Cardiac fibroblast (primary cell): ENCODE results near the gene MAGEF1.

ENCODE experiments used
- DNase-seq, 2 donors: peaks; one replicate each; pipeline versions ENCODE4 v3.0.0 to v3.0.0-alpha.2; 2010; ENCODE audit warnings: low read depth in 2 of 2
- H3K4me3 ChIP-seq, 2 donors: replicated peaks in 1 of 2; 1 replicate in 1 of 2; 2 replicates in 1 of 2; pipeline ENCODE4 v1.5.1; 2011; ENCODE audit warnings: low read depth in 2 of 2, low read length in 2 of 2, mild to moderate bottlenecking in 2 of 2, moderate library complexity in 1 of 2
- TF ChIP-seq, protein P1 (sequence below): IDR thresholded peaks from one replicate; pipeline ENCODE4 v1.5.1; 2011; ENCODE audit warnings: low read depth, mild to moderate bottlenecking, low read length, inconsistent platforms

MAGEF1 gene

GRCh38 chr3:184666442-184666841 lies 45.4 kb downstream of the MAGEF1 start:
- TF ChIP-seq, protein P1, sequence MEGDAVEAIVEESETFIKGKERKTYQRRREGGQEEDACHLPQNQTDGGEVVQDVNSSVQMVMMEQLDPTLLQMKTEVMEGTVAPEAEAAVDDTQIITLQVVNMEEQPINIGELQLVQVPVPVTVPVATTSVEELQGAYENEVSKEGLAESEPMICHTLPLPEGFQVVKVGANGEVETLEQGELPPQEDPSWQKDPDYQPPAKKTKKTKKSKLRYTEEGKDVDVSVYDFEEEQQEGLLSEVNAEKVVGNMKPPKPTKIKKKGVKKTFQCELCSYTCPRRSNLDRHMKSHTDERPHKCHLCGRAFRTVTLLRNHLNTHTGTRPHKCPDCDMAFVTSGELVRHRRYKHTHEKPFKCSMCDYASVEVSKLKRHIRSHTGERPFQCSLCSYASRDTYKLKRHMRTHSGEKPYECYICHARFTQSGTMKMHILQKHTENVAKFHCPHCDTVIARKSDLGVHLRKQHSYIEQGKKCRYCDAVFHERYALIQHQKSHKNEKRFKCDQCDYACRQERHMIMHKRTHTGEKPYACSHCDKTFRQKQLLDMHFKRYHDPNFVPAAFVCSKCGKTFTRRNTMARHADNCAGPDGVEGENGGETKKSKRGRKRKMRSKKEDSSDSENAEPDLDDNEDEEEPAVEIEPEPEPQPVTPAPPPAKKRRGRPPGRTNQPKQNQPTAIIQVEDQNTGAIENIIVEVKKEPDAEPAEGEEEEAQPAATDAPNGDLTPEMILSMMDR = no peak
- H3K4me3 ChIP-seq = no peak overlapping the region
- no peak for DNase-seq

DNA sequence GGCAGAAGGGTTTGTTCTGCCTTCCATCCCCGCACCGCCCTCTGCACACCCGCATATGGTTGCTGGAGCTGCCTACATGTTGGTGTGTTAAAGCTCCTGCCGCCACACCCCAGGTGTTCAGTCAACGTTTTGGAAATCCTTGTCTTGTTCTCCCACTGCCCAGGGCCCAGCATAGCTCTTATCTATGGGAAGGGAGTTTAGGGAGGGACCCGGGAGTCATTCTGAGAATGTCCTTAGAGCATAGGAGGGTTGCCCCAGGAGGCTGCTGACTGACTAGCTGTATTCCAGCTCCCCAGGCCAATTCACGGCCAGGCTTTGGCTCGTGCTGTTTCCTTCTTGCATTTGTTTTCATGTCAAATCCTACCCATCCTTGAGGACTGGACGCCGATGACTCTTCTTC lies 46.8 kb downstream of the MAGEF1 start:
- no peak for DNase-seq
- H3K4me3 ChIP-seq = no peak overlapping the region
- TF ChIP-seq, protein P1 = no peak

DNA sequence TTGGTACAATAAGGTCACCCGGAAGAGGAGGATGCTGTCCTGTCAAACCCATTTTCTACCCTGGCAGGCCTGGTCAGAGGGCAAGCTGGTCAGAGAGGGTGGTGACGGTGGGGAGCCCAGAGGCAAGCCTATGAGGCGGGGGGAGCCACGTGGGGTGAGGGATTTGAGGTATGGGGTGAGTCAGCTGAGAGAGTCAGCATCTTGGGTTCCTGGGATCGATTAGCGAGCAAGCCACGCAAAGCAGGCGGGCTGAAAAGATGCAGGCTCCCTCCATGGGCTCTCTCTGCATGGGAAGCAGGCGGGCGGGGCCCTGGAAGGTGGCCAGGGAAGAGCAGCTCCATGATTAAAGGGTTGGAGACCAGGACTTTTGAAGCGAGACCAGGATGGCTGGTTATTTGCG lies 48.1 kb downstream of the MAGEF1 start:
- TF ChIP-seq, protein P1 = no peak

GRCh38 chr3:184663356-184663755 lies 48.5 kb downstream of the MAGEF1 start:
- TF ChIP-seq, protein P1 = no peak
- no peak for DNase-seq
- H3K4me3 ChIP-seq = no peak overlapping the region

More for the DNA sequence above, 48.1 kb downstream of the MAGEF1 start:
- no peak for DNase-seq
- no peak overlapping the region for H3K4me3 ChIP-seq

GRCh38 chr3:184662187-184662586 lies 49.7 kb downstream of the MAGEF1 start:
- TF ChIP-seq, protein P1 = no peak
- peak in 1 of 2 donors; percentile 49 for DNase-seq
- no peak overlapping the region for H3K4me3 ChIP-seq

DNA sequence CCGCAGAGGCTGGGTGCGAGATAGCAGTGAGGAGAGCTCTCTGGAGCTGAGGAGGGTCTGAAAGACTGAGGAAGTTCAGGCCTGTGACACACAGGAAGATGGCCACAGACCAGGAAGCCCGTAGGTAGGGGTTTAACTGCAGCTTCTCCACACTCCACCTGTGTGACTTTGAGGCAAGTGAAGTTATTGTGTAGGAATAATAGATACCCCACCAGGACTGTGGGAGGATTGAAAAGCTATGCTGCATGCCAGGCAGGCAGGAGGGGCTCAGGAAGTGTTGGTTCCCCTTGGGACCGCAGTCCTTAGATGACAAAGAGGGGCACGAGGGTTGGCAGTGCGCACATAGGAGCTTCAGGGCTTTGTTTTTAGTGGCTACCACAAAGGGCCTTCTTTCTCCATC lies 50.9 kb downstream of the MAGEF1 start:
- DNase-seq = no peak
- TF ChIP-seq, protein P1 = no peak
- no peak overlapping the region for H3K4me3 ChIP-seq
